ENCODE data around the gene WDR91.

- TF ChIP-seq POLR2A (IDR thresholded peaks at IDR 0.05; ENCODE audit: extremely low read depth, insufficient read length) (no peak), CTCF (IDR thresholded peaks at IDR 0.05; ENCODE audit: low read depth, low read length) (no peak)
Measured at GRCh38 chr7:135156290-135156689, 55.0 kb downstream of the WDR91 start.

Measured in NB4 (cell line).